Activated CD8-positive, alpha-beta memory T cell treated with anti-CD3 and anti-CD28 coated beads, Interleukin-2, amount 50 U/mL, for 48 hours (primary cell): ENCODE data around the gene PRG3.
A peak's percentile ranks its signal among the peaks of the same experiment; 100 is the strongest.
"Not testable (repeated sequence)": the region's sequence is repeated elsewhere in the genome, so short reads cannot be mapped to it uniquely, and the experiment has no call there.

Experiments used
- DNase-seq: peaks from one replicate; pipeline ENCODE4 v3.0.0-alpha.2; 2020

The PRG3 gene

DNA sequence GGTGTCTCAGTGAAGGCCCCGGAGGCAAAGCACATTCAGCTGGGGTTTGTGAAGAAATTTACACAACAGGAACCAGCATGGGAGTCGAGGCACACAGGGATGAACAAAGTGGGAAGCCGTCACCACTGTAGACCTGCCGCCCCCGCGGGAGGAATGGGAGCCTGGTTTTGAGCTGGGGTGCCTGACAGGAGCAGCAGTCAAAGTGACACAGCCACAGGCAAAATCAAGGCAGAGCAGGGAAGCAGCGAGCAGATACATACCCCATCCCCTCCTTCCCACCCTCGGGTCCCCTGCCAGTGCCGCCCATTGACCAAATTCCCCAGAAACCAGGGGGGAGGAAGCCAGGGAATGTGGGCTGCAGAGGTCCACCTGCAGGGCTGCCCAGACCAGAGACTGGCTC is 22.0 kb downstream of the PRG3 start:
- DNase-seq, result no peak

DNA sequence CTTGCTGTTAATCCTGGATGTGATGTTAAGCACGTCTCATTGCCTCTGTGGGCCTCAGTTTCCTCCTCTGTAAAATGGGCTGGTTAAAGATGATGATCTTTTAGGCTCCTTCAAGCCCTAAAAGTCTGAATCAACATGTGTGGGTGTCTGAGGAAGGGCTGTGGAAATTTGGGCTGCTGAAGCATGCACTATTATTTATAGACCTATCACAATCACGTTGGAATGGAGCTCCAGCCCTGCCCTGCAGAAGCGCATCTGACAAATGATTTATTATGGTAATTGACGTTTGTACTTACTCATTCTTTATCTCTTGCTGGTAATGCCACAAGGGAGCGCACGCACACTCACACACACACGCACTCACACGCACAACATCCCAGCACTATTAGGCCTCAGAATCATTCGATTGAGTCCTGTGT is 22.4 kb downstream of the PRG3 start:
- no peak for DNase-seq

DNA sequence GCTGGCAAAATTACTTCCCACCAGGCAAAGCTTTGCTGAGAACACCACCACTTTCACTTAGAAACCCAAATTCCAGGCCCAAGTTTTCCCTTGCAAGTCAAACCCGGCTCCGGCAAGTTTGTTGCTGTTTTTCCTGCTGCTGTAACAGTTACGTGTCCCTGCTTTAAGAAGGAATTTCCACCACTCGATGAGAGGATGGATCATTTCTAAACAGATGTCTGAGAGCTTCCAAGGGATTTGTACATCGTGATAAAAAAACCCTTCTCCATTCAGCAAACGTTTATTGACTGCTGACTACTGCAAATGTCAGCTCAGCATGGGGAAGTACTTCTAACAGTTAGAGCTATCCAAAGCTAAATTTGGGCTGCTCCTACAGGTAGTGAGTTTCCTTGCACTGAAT is 23.1 kb downstream of the PRG3 start:
- DNase-seq, result no peak

DNA sequence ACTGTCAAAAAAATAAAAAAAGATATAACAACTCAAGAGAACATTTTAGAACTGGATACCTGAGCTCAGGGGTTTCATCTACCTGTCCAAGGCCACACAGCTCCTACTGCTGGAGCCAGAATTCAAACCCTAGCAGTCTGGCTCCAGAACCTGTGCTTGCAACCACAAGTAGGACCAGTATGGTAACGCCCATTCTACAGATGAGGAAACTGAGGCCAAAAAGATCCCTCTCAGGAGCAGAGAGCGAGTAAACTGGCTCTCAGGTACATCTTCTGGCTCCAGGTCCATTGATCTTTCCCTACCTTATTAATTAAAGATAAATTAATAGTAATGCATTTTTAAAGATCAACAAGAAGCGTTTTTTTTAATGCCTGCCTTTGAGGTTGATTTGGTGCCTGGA is 23.6 kb downstream of the PRG3 start:
- DNase-seq, result no peak

DNA sequence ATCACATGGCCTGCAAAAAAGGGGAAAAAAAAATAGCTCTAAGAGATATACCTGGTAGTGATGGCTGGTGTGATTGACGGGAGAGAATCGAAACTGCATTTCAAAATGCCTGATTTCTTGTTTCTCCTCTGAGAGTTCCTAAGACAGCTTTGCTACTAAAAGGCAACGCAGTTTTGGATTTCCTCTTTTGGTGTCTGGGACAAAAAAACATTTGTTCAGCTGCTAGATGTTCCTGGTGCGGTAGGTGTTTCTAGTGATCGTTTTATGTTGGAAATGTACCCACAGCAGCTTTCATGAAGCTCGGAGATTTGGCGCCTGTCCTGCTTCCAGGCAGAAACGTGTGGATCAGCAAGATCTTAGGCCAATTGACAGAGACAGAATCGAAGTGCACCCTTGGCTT is 24.7 kb downstream of the PRG3 start:
- no peak for DNase-seq

DNA sequence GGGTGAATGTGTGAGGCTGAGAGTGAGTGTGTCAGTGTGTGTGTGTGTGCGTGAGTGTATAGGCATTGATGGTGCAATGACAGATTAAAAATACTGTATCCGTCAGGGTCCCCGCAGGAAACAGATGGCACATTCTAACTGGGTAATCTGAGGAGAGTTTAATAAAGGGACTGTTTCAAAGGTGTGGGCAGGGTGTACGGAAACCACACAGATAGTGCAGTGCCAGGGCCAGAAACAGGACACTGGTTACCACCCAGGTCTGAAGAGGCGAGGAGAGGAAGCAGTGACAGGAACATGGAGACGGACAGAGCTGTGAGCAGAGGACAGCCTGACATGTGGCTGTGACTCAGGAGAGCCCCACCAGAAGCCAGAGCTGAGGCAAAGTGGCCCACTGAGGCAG is 26.3 kb downstream of the PRG3 start:
- DNase-seq, result no peak

DNA sequence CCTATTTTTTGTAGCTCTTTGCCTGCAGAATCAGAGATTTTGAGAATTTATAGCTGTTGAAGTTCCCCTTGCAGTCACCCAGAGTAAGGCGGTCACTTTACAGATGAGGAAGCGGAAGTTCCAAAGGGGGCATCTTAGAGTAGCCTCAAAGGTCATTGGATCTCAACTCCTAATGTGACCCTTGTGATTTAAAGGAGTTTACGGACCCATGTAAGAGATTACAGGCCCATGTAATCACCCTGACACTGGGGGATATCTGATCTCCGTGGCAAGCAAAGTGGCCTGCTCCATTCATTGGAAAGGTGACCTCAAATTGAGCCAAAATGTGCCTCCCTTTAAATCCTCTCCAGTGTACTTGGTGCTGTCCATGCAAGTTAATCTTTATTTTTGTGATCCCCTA is 27.1 kb downstream of the PRG3 start:
- DNase-seq, result no peak

DNA sequence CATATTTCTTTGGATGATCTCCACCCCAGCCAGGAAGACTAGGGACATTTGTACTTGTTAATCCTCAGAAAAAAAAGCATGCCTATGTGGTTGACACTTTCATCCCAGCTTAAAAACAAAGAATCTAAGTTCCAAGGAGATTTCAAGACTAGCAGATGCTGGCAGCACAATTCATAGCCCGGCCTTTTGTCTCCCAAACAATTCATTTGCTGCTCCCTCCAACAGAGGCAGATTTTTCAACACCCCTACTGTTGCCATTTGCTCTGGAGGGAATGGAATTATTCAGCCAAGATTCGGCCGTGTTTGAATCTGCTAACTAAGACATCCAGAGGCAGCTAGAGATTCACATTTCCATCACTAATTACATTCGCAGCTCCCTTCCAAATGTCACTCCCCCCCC is 27.5 kb downstream of the PRG3 start:
- DNase-seq, result no peak

DNA sequence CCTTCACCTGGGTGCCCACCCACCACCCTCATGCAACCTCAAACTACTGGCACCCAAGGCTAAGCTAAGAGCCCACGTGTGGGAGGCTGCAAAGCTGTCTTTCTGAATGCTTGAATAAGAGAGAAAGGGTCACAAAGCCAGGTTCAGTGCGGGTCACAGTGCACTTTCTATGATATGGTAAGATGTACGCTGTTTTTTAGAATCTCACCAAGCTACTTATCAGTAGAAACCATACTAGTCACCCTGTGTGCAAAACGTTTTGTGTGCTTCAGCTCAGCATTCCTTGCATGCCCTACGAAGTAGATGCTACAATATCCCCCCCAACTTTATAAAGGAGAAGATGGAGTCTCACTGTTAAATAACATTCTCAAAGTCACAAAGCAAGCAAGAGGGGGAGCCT is 27.9 kb downstream of the PRG3 start:
- DNase-seq, result no peak

DNA sequence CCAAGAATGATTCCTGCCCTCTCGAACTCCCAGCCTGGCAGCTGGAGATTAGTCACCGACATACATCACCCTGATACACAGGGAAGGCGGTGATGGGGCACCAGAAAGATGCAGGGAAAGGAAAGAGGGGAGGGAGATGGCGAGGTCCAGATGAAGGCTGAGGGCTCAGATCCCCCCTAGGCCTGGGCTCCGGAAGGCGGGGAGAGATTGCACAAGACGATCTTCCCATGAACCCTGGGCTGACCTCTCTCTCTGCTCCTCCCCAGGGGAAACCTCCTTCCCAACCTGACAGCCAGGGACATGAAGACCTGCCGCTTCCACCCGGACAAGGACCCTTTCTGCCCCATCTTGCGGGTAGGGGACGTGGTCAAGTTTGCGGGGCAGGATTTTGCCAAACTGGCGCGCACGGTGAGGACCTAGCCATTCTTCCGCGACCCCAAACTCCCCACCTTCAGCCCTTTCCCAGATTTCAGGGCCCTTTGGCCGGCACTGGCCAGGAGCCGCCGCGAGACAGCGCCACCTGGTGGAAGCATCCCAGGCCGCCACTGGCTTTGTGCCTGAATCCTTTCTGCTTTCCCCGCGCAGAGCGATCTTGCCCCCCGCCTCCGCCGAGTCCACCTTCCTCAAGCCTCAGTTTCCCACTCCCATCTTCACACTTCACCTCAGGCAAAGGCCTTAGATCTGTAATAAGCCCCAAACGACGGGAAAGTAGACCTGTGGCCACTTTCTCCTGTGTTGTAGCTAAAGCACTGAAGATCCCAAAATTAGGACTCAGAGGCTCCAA is 31.3 kb downstream of the PRG3 start:
- peak; percentile 93 for DNase-seq

DNA sequence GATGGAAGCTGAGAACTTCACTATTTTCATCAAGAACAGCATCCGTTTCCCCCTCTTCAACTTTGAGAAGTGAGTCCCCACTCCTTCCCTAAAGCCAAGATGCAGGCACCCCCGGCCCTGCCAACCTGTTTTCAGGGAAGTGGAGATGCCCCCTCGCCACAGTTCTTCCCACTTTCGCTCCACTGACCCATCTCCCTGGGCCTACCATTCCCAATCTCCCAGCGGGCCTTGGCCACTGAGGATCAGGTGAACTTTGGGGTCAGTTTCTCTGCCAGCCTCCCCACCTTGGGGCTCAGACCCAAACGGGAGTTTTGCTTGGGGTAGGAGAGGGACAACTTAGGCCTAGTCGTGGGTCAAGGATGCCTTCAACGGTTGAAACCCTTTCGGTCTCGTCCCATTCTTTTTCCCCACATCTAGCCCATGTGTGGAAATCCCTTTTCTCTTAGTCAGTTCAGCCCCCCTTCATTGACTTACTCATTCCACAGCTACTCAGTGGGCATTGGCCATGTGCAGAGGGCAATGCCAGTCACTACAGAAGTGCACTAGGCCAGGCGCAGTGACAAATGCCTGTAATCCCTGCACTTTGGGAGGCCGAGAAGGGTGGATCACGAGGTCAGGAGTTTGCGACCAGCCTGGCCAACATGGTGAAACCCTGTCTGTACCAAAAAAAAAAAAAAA is 32.2 kb downstream of the PRG3 start:
- DNase-seq, result no peak

DNA sequence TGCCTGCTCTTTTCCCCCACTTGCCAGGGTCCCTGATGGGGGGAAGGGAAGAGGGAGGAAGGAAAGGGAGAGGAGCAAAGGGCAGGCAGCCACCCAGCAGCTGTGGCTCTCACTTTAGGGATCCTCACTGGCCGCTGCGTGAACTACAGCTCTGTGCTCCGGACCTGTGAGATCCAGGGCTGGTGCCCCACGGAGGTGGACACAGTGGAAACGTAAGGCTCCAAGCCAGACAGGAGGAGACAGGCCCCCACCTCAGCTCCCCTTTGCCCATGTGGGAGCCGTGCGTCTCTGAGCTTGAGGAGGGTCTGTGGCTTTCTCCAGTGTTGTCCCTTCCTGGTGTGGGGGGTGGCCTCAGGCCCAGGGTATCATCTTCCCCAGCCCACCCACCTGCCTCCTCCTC is 32.9 kb downstream of the PRG3 start:
- DNase-seq, result no peak

DNA sequence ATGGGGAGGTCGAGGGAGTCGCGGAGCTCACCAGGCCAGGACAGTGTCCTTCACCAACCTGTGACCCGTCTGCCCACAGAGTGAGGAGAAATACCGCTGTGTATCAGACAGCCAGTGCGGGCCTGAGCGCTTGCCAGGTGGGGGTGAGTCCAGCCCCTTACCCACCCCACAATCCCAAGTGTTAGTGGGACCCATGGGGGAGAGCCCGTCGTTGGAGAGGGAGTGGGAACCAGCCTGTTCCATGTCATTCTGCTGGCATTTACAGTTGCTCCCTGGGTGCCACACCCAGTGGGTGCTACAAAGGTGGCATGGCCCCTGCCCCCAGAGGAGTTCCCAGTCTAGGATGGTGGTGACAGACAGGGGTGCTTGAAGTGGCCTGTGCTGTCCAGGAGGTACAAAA is 33.6 kb downstream of the PRG3 start:
- DNase-seq, result no peak

DNA sequence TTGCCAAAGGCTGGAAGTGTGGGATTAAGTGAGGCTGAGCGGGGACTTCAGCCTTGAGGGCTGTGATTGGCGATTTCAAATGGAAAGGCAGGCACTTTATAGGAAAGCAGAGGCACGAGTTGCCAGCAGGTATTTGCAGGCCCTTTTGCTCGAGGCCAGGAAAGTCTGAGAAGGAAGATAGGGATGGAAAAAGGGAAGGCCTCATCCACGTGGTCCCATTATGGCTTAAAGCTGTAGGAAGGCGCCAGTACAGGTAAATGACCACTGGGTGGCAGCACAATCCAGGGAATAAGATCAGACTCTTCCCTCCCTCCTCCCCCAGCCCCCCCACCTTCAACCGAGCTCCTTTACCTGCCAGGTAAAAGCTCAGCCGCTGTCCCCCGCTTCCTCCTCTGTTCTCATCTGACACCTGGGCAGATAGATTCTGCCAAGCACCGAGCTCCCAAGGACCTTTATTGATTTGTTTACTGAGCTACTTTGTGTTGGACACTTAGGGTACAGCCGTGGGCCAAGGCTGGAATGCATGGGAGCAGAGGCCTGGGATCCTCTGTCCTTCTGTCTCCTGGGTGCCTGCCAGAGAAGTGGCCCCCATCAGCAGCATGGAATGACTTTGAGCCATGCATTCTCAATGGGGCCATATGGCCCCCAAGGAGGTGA is 35.3 kb downstream of the PRG3 start:
- DNase-seq, result peak; percentile 78

DNA sequence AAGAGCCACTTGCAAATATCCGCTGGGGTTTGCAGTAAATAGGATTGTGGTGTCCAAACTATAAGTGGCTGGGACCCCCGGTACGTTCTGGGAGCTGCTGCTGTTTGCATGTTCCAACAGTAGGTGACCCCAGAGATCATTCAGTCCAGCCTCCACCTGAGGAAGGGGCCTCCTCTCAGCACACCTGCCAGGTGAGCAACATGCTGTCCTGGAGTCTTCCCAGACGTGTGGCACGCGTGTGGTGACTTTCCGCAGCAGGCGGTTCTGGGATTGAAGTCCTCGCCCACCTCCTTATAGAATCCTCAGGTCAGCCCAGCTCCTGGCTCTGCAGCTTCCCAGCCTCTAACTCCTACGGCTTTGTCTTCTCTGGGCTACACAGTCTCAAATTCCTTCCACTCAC is 36.1 kb downstream of the PRG3 start:
- DNase-seq, result no peak

DNA sequence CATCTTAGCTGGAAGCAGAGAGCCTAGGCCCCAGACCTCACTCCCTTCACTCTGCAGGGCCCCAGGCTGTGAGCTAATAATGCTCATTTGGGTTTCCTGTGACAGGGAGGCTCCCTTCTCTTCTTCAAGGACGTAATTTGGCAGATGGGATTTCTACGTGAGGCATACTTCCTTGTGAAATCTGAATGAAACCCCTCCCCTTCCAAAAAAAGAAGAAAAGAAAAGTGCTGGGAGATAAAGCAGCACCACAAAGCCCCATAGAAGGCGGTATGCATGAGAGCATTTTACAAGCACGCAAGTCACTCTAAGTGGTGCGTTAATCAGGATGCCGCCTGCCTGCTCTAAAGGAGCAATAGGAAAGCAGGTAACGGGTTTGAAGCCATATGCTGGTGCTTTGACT is 37.1 kb downstream of the PRG3 start:
- no peak for DNase-seq

DNA sequence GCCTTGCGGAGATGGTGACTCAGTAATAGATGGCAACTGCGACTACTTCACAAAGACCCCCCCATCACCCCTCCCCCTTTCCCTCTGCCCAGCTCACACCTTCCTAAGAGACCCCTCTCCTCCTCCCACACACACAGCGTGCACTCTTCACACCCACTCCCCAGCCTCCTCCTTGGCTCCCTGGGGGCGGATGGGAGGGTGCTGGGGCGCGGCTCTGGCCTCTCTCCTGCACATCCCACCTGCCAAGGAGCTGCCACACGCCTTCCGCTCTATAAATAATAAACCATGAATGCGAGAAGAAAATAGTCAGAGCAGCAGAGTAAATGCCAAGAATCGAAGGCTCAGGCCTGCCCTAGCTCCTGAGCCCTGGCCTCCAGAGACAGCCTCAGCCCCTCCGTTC is 38.2 kb downstream of the PRG3 start:
- DNase-seq, result no peak

DNA sequence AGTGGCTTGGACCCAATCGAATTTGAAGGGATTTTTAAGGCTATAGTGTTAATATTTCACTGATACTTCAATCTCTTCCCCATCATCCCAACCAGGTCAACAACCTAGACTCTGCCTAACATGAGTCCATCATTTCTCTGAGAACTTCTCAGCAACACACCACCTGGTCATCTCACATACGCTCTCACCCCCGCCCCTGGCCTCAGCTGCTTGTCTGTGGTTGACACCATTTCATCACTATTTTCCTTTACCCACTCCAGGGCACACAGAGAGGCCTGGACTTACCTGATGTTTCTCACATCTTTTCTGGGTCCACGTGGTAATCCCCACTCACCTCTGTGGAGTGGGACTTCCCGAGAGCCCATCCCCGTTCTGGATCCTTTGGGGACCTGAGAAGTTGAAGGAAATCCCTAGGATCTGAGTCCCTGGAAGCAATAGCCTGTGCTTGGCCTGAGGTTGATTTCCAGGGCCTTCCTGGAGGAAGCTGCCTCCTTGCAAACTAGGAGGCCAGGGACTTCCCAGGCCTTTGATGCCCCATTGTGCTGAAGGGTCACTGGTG is 39.6 kb downstream of the PRG3 start:
- DNase-seq, result no peak

DNA sequence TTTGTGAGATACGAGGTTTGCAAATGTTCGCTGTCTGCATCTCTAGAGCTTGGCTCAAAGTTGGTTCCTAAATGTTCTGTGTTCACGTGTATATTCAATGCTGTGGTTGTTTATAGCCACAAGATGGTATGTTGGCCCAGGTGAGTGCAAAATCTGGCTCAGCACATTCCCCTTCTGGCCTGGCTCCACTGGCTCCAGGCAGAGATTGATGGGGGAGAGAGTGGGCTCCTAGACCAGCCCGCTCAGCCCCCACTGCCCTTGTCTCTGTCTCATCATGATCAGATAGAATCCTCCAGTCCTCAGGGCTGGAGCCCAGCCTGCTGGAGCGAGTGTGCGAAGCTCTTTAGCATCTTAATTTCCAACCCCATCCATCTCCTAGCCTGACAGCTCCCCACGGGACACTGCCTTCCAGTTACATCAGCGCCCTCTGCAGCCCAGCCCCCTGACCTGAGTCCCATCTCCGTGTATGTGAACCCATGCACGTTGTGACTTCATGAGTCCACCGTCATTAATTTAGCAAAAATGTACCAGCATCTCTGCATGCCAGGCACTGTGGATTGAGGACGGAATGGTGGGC is 40.8 kb downstream of the PRG3 start:
- no peak for DNase-seq

DNA sequence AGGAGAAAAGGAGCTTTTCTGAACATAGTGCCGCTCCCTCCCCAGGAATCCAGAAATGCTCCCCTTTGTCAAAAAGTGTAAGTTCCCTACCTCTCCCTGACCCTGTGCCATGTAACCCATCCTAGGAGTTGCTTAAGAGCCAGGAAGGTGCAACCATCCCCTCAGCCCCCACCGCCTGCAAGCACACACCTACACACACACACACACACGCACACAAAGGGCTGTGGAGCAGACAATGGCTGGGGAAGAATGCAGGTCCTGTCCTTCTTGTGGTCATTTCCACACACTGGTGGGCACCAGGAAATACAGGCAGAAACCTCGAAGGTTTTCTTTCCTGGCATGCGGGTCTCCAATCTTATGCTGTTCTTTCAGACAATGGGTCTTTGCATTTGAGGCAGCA is 41.6 kb downstream of the PRG3 start:
- no peak for DNase-seq

DNA sequence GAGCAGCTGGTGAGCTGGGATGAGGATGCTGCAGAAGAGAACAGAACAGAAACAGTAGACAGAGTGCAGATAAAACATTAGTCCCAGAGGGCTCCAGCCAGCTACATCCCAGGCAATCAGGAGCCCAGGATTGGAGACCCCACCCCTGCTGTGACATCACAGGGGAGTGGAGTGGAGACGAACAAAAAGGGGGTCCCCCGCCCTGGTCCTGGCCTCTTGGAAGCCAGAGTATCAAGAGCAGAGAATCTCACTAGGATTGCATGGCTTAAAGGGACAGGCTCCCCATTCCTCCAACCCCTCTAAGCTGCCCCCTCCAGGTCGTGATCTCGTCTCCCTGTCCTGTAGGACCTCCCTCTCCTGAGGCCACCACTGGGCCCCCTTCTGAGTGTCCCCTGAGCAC is 42.8 kb downstream of the PRG3 start, which contains the start of gene P2RX3:
TSS of gene P2RX3 (plus strand) at position 211 of the 400 bp plus-strand sequence. CDS start 199 bp downstream, outside the sequence.
- DNase-seq, result no peak

DNA sequence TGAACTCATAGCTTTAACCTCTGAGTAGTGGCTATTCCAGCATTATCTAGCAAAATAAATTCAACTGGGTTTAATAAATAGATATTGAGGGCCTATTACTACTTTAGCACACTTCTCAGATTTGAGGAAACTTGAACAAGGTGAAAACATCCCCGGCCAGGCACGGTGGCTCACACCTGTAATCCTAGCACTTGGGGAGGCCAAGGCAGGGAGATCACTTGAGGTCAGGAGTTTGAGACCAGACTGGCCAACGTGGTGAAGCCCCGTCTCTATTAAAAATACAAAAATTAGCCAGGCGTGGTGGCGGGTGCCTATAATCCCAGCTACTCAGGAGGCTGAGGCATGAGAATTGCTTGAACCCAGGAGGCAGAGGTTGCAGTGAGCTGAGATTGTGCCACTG is 44.1 kb downstream of the PRG3 start:
- not testable (repeated sequence) for DNase-seq

DNA sequence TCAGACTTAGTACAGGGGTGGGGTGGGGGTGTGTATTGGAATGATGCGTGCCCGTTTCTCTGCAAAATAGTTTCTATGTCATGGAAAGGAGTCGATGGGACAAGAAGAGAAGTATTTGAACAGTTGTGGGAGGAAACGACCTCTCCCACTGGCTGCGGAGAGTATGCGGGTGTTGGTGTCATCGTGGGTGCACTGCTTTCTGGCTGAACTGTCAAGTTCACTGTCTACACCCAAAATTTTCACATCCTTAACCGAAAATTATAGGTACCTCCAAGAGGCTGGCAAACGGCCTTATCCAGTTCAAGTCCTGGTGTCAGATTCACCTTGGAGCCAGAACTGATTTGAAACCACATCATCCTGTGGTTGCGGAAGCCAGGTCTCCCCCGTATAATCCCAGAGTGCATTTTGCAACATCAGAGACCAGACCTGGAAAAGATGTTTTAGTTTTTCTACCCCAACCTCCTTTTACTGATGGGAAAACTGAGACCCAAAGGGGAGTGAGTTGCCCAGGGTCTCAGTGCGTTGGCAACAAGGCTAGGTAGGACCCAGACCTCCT is 44.8 kb downstream of the PRG3 start:
- DNase-seq, result no peak
